ENCODE measurements around the gene RAB11FIP4. TPM values are rescaled to one million over a fixed set of nuclear protein-coding genes. Genes with fewer than 3 reads are reported as not detected.
A peak's percentile ranks its signal among the peaks of the same experiment; 100 is the strongest.

Gene RAB11FIP4
- total and polyA plus RNA-seq, 8 donors, result 6.5 to 42.7 (median 24.5) TPM

GRCh38 chr17:31413874-31414549 is 22.5 kb downstream of the RAB11FIP4 start:
- FAIRE-seq (no peak), ATAC-seq (peak in 1 of 4 donors; percentile 33), DNase-seq (peak in 1 of 6 donors; percentile 9)
- H3K4me1 ChIP-seq, result no peaks in the 10 kb centered on the region
- TF ChIP-seq CTCF (IDR thresholded peaks at IDR 0.05), result no peak
- no peaks in the 10 kb centered on the region for H3K27me3 ChIP-seq
- H3K27ac ChIP-seq, result no peak overlapping the region
- no peaks in the 10 kb centered on the region for H3K36me3 ChIP-seq
- no peak overlapping the region for H3K4me3 ChIP-seq
- intact Hi-C loops (cut with DNase I), result no loop called here
- 62 to 63% methylated on average over 12 of the region's 12 CpGs for WGBS, 2 donors
- H3K9me3 ChIP-seq, result no peaks in the 10 kb centered on the region

- ATAC-seq (no peak), DNase-seq (no peak), FAIRE-seq (no peak)
- intact Hi-C loops (cut with DNase I), result no loop called here
- TF ChIP-seq CTCF (IDR thresholded peaks at IDR 0.05), result no peak
- no peaks in the 10 kb centered on the region for H3K9me3 ChIP-seq
- 88 to 89% methylated on average over 6 of the region's 6 CpGs for WGBS, 2 donors
- no peaks in the 10 kb centered on the region for H3K27me3 ChIP-seq
- H3K27ac ChIP-seq, result no peak overlapping the region
- H3K4me3 ChIP-seq, result no peak overlapping the region
- no peaks in the 10 kb centered on the region for H3K4me1 ChIP-seq
- H3K36me3 ChIP-seq, result no peaks in the 10 kb centered on the region
Observed at GRCh38 chr17:31414550-31414918, 23.1 kb downstream of the RAB11FIP4 start.

GRCh38 chr17:31415004-31415454 is 23.6 kb downstream of the RAB11FIP4 start:
- TF ChIP-seq CTCF (IDR thresholded peaks at IDR 0.05), result no peak
- Histone ChIP-seq H3K27ac (no peak overlapping the region), H3K9me3 (no peaks in the 10 kb centered on the region), H3K27me3 (no peaks in the 10 kb centered on the region), H3K4me1 (no peaks in the 10 kb centered on the region), H3K4me3 (no peak overlapping the region), H3K36me3 (no peaks in the 10 kb centered on the region)
- FAIRE-seq (no peak), DNase-seq (peak in 1 of 6 donors; percentile 41), ATAC-seq (peak in 1 of 4 donors; percentile 22)
- 57 to 61% methylated on average over 7 of the region's 7 CpGs for WGBS, 2 donors
- intact Hi-C loops (cut with DNase I), result no loop called here

- TF ChIP-seq CTCF (IDR thresholded peaks at IDR 0.05), result no peak
- Histone ChIP-seq H3K27ac (no peak overlapping the region), H3K4me1 (no peaks in the 10 kb centered on the region), H3K9me3 (no peaks in the 10 kb centered on the region), H3K27me3 (no peaks in the 10 kb centered on the region), H3K4me3 (no peak overlapping the region), H3K36me3 (no peaks in the 10 kb centered on the region)
- intact Hi-C loops (cut with DNase I), result no loop called here
- DNase-seq, result peak in 1 of 6 donors; percentile 27
- no peak for FAIRE-seq
- WGBS, 2 donors, result 72 to 79% methylated on average over 22 of the region's 22 CpGs
- no peak for ATAC-seq
Observed at GRCh38 chr17:31415640-31416502, 24.4 kb downstream of the RAB11FIP4 start.

Measured in pancreas (tissue), 10 donors.